ENCODE results near the gene CTF1. TPM values are rescaled to one million over a fixed set of nuclear protein-coding genes. Genes with fewer than 3 reads are reported as not detected.

Gene CTF1
- polyA plus RNA-seq, 10 donors = 7.7 to 13.1 (median 10.6) TPM

DNA sequence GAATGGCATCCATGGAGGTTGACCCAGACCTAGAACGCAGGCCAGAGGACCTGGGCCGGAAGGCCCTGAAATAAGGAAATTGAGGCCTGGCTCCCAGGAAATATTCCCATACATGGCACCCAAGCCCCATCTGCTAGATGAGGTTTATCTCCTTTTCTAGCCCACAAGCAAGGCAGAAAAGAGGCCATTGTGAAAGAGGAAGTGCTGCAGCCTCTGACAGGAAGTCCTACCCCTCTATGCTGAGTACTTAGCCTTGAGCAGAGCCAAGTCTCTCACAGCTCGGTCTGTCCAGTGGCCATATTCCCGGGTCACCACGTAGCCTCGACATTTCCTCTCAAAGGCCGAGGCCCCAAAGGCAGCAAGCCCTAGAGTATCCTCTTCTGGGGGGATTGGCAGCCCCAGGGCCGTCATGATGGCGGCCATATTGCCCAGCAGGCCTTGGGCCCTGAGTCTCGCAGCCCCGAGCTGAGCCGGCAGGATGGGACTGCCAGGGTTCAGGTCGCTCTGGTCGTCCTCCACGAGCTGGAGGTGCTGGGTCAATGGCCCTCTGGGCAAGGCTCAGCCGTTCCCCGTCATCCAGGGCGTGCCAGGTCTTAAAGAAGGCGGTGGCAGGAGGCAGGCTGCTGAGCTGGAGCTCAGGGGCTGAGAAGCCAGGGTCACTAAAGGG, 7.8 kb downstream of the CTF1 start:
- DNase-seq = no peak

DNA sequence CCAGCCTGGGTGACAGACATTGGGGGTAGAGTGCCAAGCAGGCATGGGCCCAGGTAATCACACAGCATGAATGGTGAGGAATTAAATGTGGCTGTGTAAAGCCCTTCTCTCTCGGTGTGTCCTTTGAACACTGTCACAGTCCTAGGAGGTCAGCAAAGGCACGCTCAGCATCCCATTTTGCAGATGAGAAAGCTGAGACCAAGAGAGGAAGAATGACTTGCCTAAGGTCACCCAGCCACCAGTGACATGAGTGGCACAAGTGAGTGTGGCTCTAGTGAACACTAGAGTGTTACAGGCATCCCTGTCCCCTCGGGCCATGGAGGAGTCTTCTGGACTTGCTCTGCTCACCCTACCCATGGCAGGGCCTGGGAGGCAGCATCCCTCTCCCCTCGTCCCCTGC, 10.7 kb downstream of the CTF1 start:
- no peak for DNase-seq

DNA sequence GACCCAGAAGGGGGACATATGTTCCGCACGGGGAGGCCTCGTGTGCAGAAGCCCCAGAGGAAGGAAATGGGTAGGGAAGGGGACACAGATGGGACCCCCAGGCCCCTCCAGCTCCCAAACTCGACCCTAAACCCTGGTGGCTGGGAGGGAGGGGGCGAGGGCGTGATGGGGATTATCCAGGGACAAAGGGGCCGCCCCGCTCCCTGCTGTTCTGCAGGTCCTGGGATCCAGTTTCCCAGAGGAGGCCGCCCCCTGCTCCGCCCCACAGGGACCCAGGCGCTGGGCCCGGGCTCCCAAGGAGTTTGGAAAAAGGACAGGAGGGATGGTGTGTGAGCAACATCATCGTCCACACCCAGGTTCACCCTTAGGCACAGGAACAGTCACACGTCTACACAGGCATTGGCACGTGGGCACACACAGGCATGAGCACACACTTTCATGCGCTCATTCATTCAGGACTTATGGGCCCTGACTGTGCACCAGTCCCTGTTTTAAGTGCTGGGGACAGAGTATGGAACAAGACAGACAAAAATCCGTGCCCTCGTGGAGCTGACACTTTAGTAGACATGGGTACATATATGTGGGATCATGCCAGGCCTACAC, 14.1 kb downstream of the CTF1 start:
- no peak for DNase-seq

DNA sequence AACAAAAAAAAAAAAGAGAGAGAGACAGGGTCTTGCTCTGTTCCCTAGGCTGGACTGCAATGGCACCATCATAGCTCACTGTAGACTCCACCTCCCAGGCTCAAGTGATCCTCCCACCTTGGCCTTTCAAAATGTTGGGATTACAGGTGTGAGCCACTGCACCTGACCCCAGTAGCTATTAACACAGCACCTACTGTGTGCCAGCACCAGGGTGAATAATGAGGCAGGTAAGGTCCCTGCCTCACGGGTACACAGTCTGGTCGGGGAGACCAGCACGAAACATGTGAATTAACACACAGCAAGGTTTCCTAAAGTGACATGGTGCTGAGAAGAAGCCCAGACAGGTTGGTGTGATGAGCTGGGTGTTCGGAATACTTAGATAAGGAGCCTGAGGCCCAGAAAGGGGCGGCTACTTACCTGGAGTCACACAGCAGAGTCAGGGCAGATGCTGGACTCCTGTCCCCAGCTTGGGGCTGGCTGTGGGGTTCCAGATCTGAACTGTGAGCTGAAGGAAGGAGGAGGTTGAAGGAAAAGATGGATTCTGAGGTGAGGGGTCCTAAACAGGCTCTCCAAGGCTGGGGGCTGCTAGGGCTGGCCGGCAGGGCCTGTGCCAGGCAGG, 16.5 kb downstream of the CTF1 start:
- DNase-seq = no peak

DNA sequence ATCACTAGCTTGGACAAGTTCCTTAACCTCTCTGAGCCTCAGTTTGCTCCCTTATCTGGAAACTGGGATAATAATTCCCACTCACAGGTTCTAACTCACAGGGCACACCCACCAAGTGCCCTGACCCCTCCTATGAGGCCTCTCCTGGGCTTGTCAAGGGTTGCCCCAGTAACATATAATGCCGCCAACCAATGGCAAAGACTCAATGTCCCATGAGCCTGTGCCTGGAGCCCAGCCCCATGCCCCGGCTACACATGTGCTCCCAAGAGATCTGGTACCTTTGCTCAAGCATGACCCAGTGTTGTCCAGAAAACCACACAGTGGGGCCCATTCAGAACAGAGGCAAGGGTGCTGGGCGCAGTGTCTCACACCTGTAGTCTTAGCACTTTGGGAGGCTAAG, 18.4 kb downstream of the CTF1 start:
- no peak for DNase-seq

DNA sequence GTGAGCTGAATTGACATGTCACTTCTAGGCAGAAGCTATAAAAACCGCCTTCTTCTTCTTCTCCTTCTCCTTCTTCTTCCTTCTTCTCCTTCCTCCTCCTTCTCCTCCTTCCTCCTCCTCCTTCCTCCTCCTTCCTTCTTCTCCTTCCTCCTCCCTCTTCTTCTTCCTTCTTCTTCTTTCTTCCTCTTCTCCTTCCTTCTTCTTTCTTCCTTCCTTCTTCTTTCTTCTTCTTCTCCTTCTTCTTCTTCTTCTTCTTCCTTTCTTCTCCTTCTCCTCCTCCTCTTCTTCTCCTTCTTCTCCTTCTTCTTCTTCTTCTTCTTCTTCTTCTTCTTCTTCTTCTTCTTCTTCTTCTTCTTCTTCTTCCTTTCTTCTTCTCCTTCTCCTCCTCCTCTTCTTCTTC, 22.2 kb downstream of the CTF1 start:
- DNase-seq = no peak

DNA sequence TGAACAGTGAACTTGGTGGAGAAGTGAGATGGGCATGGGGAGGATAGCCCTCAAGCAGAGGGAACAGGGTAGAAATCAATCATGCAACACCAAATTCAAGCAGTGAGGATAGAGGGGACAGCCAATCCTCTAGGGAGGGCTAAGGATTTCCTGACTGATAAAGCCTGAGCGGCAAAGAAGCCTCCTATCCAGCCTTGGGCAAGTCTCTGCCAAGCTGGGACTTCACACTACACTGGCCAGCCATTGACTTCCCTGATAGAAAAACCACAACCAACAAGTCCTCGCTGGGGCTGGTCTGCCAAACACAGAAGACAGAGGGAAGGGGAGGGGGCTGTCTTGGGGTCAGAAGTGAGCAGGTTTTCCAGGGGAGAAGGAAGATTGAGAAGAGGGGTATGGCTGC, 24.5 kb downstream of the CTF1 start:
- DNase-seq = no peak

DNA sequence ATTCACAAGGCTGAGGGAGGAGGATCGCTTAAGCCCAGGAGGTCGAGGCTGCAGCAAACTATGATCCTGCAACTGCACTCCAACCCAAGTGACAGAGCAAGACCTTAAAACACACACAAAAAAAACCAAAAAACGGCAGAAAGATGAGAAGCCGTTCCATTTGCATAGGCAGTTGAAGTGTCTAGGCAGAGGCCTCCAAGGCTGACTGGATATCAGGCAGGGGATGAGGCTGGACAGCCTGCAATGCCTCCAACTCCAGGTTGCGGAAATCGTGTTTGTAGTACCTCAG, 25.0 kb downstream of the CTF1 start:
- no peak for DNase-seq

DNA sequence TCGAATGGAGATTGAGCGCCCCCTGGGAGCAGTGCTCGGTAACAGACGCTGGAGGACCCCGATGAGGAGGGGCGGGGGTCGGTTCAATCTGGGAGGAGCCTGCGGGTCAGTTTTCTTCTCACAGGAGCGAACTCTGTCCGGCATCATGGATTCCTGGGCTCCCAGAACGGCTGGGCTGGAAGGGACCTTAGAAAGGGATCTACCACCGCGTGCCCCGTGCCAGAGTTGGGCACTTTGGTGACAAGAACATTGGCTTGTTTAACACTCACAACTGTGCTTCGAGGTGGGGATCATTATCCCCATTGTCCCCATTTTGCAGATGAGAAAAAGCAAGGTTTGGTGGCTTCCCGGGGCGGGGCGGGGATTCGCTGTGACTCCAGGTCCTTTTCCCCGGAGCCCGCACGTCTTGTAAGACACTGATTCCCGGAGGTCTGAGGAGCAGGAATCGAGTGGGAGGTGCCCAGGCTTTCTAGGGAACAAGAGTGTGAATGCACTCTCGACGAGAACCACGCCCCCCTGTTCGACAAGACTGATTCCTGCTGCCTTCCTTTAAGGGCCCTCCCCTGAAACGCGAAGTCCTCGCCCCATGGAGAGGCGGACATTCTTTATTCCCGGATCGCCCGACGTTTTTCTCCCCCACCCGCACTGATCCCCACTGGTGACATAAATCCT, 25.5 kb downstream of the CTF1 start:
- DNase-seq = peak; percentile 91 to 97 (median 95)

DNA sequence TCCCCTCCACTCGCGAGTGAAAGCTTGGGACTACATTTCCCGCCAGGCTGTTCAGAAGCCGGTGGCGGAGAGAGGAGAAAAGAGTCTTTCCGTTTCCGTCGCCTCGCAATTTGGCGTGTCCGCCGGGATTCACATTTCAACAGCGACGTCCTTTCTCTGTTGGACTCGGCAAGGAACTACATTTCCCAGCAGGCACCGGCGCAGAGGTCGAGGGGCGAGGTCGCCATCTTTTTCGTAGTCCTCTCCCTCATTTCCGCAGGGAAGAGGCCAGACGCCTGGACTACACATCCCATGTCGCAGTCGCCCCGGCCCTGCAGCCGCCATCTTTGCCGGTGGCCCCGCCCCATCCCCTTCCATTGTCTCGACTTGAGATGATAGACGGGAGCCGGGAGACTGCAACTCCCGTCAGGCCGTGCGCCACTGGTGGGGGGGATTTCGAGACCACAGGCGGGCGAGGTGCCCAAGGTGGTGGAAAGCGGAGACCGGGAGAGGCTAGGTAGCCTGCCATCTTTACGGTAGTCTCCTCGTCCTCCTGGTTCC, 26.1 kb downstream of the CTF1 start:
- DNase-seq = peak; percentile 100

DNA sequence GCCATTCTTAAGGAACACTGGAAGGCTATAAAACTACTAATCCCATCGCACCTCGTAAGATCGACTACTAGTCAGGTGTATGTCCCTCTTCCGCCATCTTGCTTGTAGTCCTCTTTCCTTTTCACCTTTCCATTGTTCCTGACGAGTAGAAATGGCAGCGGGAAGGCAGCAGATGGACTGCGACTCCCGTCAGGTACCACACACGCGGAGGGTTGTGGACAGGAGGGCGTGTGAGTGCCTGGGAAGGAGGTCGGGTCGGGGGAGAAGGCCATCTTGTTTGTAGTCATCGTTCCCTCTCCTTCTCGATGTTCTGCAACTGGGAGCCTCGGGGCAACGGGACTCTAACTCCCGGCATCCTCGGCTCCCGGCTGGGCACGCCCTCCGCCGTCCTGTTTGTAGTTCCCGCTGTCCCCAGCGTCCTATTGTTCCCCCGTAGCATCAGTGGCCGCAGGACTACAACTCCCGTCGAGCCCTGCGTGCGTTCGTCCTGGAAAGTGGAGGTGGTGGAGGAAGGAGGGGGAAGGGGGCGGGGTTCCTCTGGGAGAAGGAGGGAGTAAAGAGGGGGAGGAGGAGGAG, 26.6 kb downstream of the CTF1 start:
- DNase-seq = peak; percentile 100

DNA sequence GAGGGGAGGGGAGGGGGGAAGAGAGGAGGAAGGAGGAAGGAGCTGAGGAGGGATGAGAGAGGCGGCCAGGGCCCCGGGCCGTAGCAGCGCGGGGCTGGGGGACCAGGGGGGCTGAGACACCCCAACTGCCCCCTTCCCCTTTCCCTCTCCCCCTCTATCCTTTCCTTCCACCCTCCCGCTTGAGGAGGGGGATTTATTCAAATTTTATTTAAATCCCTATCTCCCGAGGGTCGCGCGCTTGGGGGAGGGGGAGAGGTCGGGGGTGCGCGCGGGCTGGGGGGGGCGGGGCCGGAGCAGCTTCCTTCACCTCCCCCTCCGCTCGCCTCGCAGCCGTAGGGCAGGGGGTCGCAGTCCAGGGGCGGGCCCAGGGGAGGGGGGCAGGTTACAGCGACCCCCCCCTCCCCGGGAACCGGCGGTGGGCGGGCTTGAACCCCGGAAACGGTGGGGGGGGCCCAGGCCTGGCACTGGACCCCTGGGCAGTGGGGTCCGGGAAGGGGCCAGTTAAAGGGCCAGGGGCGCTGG, 27.2 kb downstream of the CTF1 start, which contains the start of gene FBXL19:
Gene FBXL19, plus strand, starts transcription at position 19 of the 522 bp plus-strand sequence. CDS start 2,183 bp downstream, outside the sequence.
- no peak for DNase-seq

DNA sequence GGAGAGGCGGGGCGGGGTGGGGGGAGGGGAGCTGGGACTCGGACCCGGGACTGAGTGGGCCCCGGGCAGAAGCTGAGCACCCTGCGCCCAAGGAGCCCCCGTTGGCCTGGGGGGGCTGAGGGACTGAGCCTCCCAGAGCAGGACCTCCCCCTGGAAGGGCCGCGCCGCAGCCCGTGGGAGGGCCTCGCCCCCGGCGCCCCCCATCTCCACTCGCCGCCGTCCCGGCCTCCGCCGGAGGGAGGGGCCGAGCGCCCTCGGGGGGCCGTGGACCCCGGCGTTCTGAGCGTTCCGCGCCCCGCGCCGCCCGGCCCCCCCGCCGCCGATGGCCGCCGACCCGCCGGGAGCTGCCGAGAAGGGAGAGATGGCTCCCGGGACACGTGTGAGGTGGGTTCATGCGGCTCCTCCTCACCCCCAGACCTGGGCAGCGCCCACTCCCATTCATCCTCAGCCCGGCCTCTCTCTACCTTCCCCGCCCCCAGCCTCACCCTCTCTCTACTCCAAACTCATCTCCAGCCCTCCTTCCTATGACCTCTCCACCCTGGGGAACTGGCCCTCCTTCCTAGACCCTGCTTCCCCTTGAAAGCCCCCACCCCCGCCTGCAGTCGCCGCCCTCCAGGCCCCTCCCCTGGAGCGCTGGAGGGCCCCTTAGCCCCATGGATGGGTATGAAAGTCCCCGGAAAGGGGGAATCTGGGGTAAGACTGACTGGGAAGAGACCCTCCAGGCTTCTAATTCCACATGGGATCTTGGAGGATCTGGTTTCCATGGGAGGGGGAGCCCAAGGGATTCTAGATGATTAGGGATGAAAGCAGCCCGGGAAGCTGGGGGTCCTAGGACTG, 27.9 kb downstream of the CTF1 start:
- DNase-seq = peak in 1 of 3 donors; percentile 57

DNA sequence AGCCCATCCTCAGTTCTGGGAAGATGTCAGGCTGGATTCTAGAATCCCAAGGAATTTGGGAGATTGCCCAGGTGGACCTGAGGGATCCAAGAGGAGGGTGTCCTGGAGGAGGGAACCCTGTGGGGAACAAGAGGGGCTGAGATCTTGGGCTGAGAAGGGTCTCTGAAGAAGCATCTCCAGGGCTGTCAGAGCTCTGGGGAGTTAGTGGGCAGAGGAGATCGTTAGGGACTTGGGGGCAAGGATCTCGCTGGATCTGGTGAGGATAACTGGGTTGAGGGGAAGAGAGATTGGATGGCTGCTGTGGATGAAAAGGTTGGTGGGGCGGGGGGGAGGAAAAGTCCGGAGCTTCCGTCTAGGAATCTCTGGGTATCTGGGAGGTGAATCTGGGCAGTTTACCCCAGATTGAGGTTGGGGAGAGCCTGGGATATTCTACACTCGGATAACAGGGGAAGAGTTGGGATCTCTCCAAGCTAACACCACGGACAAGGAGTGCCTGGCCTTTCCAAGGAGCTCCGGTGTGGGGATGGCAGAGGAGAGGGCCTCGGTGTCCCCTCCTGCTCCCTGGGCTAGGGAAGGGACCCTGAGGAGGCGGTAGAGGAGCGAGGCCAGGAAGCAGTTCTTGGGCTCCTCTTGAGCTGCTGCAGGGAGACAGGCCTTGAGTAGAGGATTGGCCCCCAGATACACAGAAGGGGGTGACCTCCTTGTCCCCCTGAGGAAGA, 28.7 kb downstream of the CTF1 start:
- DNase-seq = peak in 1 of 3 donors; percentile 47

DNA sequence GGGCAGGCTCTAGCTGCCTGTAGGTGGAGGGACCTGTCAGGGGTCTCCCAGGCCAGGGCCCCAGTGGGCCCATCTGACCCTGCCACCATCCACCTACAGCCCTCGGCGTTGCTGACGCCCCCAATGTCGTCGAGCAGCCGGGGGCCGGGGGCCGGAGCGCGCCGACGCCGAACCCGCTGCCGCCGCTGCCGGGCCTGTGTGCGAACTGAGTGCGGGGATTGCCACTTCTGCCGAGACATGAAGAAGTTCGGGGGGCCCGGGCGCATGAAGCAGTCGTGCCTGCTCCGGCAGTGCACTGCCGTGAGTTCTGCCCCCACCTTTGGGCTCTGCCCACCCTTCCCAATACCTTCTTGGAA, 29.2 kb downstream of the CTF1 start:
- DNase-seq = no peak

DNA sequence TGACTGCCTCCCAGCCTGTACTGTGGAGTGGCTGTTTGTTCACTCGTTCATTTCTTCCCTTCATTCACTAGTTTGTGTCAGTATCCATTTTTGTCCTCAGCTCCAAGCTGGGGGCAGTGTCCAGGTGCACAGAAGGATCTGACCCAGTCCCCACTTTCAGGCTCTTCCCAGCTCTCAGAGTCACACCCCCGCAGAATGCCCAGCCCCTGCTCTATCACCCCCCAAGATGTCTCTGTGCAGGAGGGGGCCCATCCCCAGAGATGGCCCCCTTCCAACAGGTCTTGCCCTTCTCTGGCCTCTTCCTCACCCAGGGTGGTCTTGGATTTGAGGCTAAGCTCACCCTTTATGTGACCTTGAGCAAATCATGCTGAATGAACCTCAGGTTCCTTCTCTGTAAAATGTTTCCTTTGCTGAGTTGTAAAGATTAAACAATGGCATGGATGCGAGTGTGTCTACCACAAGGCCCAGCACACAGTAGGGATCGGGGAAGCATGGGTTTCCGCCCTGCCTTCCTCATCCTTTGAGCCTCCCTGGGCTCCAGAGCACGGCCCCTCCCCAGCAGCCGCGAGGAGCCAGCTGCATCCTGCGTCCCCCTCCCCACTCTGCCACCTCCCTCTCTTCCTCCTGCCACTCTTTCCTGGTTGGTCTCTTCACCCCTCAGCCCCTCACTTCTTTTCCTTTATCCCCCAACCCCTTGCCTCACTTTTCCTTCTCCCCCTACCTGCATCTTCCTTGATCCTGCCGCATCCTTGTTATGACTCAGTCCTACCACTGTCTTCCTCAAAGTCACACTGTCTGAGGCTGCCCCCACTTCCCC, 29.8 kb downstream of the CTF1 start:
- DNase-seq = no peak

DNA sequence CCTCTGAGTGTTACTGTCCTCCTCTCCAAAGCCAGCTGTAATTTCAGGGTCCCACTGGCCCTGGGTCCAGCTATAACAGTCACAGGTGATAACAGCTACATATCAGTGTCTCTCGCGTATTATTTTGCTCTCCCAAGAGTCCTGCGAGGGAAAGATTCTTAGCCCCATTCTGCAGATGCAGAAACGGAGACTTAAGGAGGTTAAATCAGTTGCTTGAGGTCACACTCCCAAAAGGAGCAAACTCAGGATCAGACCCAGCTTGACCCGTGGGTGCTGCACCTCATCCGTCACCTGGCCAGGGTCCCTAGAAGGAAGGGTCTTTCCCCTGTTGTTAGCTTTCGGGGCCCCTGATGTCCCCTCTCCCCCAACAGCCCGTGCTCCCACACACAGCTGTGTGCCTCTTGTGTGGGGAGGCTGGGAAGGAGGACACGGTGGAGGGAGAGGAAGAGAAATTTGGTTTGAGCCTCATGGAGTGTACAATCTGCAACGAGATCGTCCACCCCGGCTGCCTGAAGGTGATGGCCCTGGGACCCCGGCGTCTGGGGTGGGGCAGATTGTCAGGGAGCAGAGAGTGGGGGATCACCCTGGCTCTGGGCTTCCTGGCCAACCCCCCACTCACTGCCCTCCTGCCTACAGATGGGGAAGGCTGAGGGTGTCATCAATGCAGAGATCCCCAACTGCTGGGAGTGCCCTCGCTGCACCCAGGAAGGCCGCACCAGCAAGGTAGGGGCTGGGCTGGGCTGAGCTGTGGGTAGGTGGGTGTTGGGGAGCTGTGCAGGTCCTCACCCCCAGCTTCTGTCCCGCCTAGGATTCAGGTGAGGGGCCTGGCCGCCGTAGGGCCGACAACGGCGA, 30.7 kb downstream of the CTF1 start:
- no peak for DNase-seq

DNA sequence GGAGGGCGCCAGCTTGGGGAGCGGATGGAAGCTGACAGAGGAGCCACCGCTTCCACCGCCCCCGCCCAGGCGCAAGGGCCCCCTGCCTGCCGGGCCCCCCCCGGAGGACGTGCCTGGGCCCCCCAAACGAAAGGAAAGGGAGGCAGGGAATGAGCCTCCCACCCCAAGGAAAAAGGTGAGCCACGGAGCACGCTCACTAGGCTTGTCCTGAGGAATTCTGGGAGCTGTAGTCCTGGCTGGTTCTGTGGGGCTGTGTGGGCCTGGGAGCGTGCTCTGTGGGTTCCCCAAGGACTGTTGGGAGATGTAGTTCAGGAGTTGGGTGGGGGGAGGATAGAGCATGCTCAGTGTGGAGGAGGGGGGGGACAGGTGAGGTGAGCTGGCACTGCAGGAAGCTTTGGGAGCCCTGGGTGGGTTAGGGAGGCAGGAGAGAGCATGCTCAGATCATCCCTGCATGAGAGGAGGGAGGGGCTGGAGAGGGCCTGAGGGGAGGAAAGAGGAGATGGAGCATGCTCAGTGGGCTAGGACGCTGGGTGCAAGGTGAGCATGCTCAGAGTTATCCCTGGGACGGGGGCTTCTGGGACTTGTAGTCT, 31.5 kb downstream of the CTF1 start:
- peak in 2 of 3 donors; percentile 39 to 86 for DNase-seq
